Measurements from ENCODE around the gene RSRC1.

GRCh38 chr3:158330870-158331269 lies 221.0 kb downstream of the RSRC1 start:
- TF ChIP-seq CTCF (IDR thresholded peaks at IDR 0.05; ENCODE audit: insufficient read depth, low read length, poor library complexity, severe bottlenecking) (no peak), EZH2phosphoT487 (conservative IDR thresholded peaks at IDR 0.05; ENCODE audit: low read length) (no peak)

All from SU-DHL-6 (cell line).